ENCODE results near the gene PGK1. TPM values are rescaled to one million over a fixed set of nuclear protein-coding genes. Genes with fewer than 3 reads are reported as not detected.

The PGK1 gene
- total and polyA plus RNA-seq, 2 experiments from 2014 or later = 249 to 336 TPM

DNA sequence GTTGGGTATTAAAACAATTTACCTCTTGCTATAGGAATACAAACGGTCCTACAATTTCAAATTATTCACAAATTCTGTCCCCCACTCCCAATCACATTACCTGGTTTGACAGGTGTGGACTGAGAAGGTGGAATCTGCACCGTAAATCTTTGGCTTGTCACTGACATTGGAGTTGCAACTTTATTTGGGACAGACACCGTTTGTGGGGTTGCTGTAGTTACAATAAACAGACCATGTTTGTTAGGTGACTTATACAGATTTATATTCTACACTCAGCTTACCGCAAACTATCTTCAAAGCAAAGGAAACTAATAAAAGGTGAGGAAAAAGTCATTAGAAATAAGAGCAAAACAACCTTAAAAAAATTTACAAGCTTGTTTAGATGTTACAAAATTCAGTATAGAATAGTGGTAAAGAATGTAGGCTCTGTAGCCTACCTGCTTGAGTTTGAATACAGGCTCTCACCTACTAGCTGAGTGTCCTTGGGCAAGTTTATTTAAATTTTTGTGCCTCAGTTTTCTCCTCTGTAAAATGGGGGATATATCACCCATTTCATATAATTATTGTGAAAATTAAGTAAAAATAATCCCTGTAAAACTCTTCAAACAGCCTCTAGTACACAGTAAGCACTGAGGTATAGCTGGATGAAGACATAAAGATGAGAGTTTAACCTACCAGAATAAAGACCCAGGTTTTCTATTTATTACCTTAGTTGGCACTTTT, 29.4 kb downstream of the PGK1 start:
- no peak overlapping the region for H3K4me2 ChIP-seq
- no peaks in the 10 kb centered on the region for H4K20me1 ChIP-seq (replicated peaks; ENCODE audit: insufficient read depth)
- H3K4me3 Mint-ChIP-seq = no peak overlapping the region
- H3K9me2 ChIP-seq (ENCODE audit: insufficient read depth) = no peaks in the 10 kb centered on the region
- H3K27me3 Mint-ChIP-seq (ENCODE audit: insufficient read depth, low read depth, poor library complexity) = peaks cover 2% of the 10 kb centered on the region
- no peak for ATAC-seq
- no peak overlapping the region for H3K4me3 ChIP-seq
- no peaks in the 10 kb centered on the region; the same call in 2 of the 3 replicates for H3K9me3 Mint-ChIP-seq
- no peaks in the 10 kb centered on the region for H3K27me3 ChIP-seq (ENCODE audit: insufficient read depth)
- no peaks in the 10 kb centered on the region for H3F3A ChIP-seq (replicated peaks; ENCODE audit: low read depth)
- no peaks in the 10 kb centered on the region for H3K79me2 ChIP-seq (replicated peaks; ENCODE audit: insufficient read depth)
- peaks cover 3% of the 10 kb centered on the region; the same call in 2 of the 3 replicates for H3K36me3 Mint-ChIP-seq (ENCODE audit: low read depth)
- no peak for TF ChIP-seq EZH2phosphoT487 (IDR thresholded peaks at IDR 0.05; ENCODE audit: unreplicated experiment)
- no peak overlapping the region for H3K27ac Mint-ChIP-seq
- H3K4me1 ChIP-seq (ENCODE audit: insufficient read depth) = no peaks in the 10 kb centered on the region
- DNase-seq (ENCODE audit: low spot score) = no peak
- no peak overlapping the region for H3K27ac ChIP-seq (ENCODE audit: low read depth)
- peaks cover 4% of the 10 kb centered on the region; the same call in 1 of the 2 replicates for H3K36me3 ChIP-seq (ENCODE audit: insufficient read depth)
- H3K4me1 Mint-ChIP-seq = no peaks in the 10 kb centered on the region
- H2AFZ ChIP-seq = no peak overlapping the region

DNA sequence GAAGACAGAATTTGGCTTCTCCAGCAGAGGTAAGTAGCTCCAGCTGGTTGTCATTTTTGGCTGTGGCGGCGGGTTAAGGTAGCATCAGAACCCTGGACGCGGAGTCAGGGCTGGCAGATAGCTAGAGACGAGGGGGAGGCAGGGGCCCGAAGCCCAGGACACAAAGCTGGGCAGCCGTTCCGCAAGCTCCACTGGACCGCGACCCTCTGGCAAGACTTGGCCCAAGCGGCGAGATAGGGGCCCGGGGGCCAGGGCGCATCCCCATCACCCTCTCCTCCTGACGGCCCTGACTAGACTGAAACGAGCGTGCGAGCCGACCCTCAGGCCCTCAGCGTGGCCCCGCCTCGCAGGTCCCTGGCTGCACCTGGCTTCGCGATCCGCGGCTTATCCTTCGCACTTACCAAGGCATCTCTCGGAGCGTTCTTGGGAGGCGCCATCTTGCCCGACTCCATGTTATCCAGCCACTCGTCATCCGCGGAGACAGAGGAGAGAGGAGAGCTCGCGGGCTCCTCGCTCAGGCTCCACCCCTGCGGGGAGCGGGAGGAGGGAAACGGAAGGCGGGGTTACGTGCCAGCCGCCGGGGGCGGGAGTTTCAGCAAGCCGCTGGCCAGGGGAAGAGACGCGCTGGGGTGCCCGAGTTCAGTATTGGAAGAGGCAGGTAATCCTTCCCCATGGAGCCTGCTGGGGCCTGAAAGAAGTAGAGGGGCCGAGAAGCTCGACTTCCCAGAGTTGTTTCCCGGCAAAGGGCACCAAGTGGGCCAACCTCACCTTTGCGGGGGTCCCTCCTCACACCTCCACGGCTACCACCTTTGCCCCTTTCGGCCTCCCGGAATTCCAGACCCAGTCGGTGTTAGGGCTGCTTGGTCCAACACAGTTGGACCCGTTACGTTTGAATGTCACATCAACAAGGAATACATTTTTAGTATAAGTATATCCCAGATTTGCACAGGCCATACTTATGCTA, 35.4 kb downstream of the PGK1 start, which contains the start of gene TAF9B:
TAF9B (minus strand) TSS at position 491 of the 964 bp plus-strand sequence; CDS start at position 452, 39 bp downstream.
- no peaks in the 10 kb centered on the region for H3F3A ChIP-seq (replicated peaks; ENCODE audit: low read depth)
- no peaks in the 10 kb centered on the region for H3K4me1 ChIP-seq (ENCODE audit: insufficient read depth)
- H3K4me1 Mint-ChIP-seq = peaks cover 3% of the 10 kb centered on the region; the same call in 1 of the 3 replicates
- H3K27me3 ChIP-seq (ENCODE audit: insufficient read depth) = no peaks in the 10 kb centered on the region
- H3K36me3 ChIP-seq (ENCODE audit: insufficient read depth) = no peaks in the 10 kb centered on the region
- H3K36me3 Mint-ChIP-seq (ENCODE audit: low read depth) = peaks cover 7% of the 10 kb centered on the region
- ATAC-seq (peak; percentile 99), DNase-seq (ENCODE audit: low spot score) (peak; percentile 84)
- H3K9me3 Mint-ChIP-seq = peaks cover 4% of the 10 kb centered on the region; the same call in 2 of the 3 replicates
- H3K4me3 ChIP-seq = peak within 1 kb of the TSS; percentile 68
- no peaks in the 10 kb centered on the region for H3K79me2 ChIP-seq (replicated peaks; ENCODE audit: insufficient read depth)
- H3K27me3 Mint-ChIP-seq (ENCODE audit: insufficient read depth, low read depth, poor library complexity) = peaks cover 5% of the 10 kb centered on the region
- H3K27ac ChIP-seq (ENCODE audit: low read depth) = no peak within 1 kb of the TSS
- H4K20me1 ChIP-seq (replicated peaks; ENCODE audit: insufficient read depth) = no peaks in the 10 kb centered on the region
- no peaks in the 10 kb centered on the region for H3K9me2 ChIP-seq (ENCODE audit: insufficient read depth)
- H3K4me3 Mint-ChIP-seq = peak within 1 kb of the TSS; percentile 90
- peak within 1 kb of the TSS; percentile 72; the same call in 1 of the 2 replicates for H2AFZ ChIP-seq
- peak within 1 kb of the TSS; percentile 75 for H3K4me2 ChIP-seq
- peak within 1 kb of the TSS; percentile 94 for H3K27ac Mint-ChIP-seq
- TF ChIP-seq JUNB (IDR thresholded peaks at IDR 0.05; ENCODE audit: unreplicated experiment) (no peak), ZNF331 (CRISPR knock-in tag; IDR thresholded peaks at IDR 0.05; ENCODE audit: low read depth) (no peak), STAT1 (IDR thresholded peaks at IDR 0.05; ENCODE audit: unreplicated experiment) (no peak), POLR2AphosphoS5 (IDR thresholded peaks at IDR 0.05; ENCODE audit: low read depth) (peak; percentile 69)
- TF ChIP-seq, protein P1, sequence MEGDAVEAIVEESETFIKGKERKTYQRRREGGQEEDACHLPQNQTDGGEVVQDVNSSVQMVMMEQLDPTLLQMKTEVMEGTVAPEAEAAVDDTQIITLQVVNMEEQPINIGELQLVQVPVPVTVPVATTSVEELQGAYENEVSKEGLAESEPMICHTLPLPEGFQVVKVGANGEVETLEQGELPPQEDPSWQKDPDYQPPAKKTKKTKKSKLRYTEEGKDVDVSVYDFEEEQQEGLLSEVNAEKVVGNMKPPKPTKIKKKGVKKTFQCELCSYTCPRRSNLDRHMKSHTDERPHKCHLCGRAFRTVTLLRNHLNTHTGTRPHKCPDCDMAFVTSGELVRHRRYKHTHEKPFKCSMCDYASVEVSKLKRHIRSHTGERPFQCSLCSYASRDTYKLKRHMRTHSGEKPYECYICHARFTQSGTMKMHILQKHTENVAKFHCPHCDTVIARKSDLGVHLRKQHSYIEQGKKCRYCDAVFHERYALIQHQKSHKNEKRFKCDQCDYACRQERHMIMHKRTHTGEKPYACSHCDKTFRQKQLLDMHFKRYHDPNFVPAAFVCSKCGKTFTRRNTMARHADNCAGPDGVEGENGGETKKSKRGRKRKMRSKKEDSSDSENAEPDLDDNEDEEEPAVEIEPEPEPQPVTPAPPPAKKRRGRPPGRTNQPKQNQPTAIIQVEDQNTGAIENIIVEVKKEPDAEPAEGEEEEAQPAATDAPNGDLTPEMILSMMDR (conservative IDR thresholded peaks at IDR 0.05; ENCODE audit: low read depth in 2 of 2) = no peak
- TF ChIP-seq, protein P2, sequence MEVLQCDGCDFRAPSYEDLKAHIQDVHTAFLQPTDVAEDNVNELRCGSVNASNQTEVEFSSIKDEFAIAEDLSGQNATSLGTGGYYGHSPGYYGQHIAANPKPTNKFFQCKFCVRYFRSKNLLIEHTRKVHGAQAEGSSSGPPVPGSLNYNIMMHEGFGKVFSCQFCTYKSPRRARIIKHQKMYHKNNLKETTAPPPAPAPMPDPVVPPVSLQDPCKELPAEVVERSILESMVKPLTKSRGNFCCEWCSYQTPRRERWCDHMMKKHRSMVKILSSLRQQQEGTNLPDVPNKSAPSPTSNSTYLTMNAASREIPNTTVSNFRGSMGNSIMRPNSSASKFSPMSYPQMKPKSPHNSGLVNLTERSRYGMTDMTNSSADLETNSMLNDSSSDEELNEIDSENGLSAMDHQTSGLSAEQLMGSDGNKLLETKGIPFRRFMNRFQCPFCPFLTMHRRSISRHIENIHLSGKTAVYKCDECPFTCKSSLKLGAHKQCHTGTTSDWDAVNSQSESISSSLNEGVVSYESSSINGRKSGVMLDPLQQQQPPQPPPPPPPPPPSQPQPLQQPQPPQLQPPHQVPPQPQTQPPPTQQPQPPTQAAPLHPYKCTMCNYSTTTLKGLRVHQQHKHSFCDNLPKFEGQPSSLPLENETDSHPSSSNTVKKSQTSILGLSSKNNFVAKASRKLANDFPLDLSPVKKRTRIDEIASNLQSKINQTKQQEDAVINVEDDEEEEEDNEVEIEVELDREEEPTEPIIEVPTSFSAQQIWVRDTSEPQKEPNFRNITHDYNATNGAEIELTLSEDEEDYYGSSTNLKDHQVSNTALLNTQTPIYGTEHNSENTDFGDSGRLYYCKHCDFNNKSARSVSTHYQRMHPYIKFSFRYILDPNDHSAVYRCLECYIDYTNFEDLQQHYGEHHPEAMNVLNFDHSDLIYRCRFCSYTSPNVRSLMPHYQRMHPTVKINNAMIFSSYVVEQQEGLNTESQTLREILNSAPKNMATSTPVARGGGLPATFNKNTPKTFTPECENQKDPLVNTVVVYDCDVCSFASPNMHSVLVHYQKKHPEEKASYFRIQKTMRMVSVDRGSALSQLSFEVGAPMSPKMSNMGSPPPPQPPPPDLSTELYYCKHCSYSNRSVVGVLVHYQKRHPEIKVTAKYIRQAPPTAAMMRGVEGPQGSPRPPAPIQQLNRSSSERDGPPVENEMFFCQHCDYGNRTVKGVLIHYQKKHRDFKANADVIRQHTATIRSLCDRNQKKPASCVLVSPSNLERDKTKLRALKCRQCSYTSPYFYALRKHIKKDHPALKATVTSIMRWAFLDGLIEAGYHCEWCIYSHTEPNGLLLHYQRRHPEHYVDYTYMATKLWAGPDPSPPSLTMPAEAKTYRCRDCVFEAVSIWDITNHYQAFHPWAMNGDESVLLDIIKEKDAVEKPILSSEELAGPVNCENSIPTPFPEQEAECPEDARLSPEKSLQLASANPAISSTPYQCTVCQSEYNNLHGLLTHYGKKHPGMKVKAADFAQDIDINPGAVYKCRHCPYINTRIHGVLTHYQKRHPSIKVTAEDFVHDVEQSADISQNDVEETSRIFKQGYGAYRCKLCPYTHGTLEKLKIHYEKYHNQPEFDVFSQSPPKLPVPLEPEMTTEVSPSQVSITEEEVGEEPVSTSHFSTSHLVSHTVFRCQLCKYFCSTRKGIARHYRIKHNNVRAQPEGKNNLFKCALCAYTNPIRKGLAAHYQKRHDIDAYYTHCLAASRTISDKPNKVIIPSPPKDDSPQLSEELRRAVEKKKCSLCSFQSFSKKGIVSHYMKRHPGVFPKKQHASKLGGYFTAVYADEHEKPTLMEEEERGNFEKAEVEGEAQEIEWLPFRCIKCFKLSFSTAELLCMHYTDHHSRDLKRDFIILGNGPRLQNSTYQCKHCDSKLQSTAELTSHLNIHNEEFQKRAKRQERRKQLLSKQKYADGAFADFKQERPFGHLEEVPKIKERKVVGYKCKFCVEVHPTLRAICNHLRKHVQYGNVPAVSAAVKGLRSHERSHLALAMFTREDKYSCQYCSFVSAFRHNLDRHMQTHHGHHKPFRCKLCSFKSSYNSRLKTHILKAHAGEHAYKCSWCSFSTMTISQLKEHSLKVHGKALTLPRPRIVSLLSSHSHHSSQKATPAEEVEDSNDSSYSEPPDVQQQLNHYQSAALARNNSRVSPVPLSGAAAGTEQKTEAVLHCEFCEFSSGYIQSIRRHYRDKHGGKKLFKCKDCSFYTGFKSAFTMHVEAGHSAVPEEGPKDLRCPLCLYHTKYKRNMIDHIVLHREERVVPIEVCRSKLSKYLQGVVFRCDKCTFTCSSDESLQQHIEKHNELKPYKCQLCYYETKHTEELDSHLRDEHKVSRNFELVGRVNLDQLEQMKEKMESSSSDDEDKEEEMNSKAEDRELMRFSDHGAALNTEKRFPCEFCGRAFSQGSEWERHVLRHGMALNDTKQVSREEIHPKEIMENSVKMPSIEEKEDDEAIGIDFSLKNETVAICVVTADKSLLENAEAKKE (CRISPR knock-in tag; IDR thresholded peaks at IDR 0.05) = no peak
